LNCAP (cell line): Measurements from ENCODE around the gene RXRA.

ENCODE experiments used
- TF ChIP-seq, protein P1 (sequence below): fragments of 450-650 bp; IDR thresholded peaks from 2 replicates; pipeline ENCODE4 v1.5.1; 2017; ENCODE audit warnings: mild to moderate bottlenecking

RXRA gene

DNA sequence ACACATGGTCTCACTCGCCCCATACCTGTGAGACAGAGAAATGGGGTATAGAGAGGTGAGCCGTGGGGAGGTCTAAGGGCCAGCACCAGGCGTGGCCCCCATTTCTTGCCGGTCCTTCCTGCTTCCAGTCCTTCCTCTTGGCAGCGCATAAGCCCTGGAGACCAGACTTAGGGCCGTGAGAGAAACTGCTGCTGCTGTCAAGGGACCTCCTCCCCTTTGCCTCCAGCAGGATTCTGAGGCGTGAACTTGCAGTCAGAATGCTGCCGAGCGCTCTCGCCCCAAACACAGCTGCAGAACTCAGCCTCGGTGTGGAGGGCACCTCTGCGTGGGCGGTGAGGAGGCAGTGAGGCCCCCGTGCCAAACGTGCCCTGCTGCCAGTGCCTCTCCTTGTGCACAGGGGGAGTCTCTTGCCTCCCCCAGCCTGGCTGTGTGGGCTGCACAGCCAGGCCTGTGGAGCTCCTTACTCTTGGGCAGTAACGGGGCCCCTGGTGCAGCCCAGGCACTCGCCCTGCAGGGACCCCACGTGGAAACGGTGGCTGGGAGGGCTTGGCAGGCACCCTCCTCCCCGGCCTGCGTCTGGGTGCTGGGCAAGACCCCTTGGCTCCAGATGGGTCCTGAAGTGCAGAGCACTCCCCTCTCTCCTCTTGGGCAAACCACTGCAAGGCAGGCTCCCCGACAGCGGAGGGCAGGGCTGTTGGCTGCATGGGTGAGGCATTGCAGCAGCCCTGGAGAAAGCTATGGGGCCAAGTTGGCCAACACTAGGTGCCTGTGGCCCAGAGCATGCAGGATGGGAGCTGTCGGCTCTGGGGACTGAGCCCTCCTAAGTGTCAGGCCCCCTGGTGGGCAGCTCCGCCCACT is 85.4 kb downstream of the RXRA start:
- TF ChIP-seq, protein P1, sequence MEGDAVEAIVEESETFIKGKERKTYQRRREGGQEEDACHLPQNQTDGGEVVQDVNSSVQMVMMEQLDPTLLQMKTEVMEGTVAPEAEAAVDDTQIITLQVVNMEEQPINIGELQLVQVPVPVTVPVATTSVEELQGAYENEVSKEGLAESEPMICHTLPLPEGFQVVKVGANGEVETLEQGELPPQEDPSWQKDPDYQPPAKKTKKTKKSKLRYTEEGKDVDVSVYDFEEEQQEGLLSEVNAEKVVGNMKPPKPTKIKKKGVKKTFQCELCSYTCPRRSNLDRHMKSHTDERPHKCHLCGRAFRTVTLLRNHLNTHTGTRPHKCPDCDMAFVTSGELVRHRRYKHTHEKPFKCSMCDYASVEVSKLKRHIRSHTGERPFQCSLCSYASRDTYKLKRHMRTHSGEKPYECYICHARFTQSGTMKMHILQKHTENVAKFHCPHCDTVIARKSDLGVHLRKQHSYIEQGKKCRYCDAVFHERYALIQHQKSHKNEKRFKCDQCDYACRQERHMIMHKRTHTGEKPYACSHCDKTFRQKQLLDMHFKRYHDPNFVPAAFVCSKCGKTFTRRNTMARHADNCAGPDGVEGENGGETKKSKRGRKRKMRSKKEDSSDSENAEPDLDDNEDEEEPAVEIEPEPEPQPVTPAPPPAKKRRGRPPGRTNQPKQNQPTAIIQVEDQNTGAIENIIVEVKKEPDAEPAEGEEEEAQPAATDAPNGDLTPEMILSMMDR: no peak

DNA sequence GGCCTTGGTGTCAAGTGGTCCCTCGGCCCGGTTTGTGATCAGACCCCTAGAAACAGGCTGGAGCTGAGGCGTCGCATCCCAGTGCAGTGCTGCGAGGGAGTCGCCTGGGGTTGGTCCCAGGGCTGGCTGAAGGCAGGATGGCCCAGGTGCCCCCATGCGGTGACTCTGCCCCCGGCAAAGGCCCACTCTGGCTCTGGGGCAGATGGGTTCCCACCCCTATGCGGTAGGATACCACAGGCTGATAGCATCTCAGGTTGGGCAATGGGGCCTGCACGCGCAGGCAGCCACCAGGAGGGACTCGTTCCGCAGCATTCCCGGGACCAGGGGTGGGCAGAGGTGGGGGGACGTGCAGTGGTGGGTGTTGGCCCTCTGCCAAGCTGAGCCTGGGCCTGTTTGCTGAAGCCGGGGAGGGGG is 86.0 kb downstream of the RXRA start:
- TF ChIP-seq, protein P1: no peak

DNA sequence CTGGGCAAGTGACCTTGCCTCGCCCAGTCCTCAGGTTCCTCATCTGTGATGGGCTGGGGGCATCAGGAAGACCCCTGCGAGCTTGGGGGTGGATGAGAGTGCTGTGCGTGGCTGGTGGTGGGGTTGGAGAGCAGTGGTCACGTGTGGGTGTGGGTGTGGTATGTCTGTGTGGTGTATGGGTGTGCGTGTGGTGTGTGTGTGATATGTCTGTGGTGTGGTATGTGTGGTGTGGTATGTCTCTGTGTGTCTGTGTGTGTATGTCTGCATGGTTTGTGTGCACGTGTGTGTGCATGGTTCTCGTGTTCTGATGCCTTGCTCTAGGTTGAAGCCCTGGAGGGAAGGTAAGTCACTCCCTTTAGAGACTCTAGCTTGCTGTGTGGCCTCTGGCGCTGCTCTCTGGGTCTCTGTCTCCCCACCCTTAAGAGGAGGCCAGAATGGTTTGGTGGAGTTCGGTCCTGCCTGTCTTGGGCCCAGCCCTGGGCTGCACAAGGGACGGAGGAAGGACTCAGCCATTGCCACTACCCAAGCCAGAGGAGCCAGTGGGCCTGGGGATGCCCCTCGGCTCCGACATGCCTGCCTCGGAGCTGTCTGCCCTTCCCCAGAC is 87.0 kb downstream of the RXRA start:
- TF ChIP-seq, protein P1: no peak

DNA sequence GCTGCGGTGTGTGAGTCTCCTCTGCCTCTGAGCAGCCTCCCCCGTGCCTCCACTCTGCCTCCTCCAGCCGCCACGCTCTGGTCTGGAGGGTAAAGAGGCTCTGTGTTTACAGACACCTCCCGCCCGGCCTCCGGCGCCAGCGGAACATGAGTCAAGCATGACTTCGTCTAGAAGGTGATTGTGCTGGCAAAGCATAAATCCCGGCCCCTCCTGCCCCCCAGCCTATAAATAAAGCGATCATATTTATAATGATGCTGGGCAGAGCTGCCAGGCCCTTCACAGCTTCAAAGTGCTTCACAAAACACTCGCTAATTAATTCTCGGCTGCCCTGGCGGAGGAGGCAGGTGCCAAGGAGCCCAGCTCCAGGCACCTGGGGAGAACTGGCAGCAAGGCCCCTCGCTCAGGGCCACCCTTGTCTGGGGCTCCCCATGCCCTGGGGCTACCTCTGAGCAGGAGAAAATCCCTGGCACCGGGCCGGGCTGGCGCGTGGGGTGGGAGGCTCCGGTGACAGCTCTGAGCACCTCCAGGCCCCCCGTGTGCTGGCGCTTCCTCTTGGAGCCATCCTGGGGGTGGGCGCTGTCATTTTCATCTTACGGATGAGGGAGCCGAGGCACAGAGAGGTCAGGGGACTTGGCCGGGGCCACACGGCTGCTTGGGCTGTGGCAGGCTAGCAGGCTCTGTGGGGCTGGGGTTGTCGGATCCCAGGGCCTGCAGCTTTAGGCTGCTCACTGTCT is 87.8 kb downstream of the RXRA start:
- TF ChIP-seq, protein P1: no peak

DNA sequence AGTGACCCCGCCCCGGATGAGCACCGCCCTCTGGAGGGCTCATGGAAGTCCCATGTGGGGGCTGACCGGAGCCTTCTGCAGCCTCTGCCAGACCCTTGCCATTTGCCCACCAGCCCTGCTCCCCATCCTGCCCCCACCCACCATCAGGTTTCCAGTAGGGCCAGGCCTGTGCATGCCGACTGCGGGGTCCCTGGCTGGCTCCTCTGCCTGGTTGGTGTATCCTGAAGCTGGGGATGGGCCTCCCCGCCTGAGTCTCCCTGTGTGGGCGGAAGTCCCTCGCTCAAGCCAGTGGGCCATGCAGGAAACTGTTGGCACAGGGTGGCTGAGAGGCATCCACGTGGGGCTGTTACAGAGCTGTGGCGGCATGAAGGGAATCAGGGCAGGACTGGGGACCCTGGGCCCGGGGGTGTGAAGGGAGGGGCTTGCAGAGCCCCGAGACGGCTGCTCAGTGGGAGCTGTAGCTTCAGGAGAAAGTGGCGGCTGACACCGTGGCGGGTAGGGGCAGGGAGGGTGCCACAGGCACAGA is 88.7 kb downstream of the RXRA start:
- TF ChIP-seq, protein P1: no peak

DNA sequence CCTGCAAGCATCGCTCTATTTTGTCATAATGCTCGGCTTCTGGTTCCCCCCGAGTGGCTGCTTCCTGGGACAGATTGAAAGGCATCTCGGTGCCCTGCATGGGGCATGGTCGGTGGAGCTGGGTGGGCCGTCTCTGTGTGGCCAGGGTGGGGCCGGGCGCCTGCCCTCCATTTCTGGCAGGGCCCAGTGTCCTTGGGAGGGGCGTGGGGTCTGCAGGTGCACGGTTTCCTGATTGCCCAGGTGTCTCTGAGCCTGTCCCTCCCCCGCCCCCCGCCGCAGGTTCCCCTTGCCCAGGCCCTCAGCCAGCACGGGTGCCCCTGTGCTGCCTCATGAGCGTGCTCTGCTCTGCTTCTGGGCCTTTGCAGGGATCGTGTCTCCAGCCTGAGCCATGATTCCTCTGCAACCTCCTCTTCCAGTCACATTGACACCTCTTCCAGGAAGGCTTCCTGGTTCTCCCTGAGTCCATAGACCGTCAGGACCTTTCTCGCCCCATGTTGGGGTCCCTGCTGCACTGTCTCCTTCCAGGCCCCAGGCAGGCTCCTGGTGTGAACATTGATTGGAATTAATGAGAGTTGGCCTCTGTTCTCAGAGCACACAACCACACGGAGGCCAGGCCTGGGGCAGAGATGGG is 90.2 kb downstream of the RXRA start:
- TF ChIP-seq, protein P1: no peak

DNA sequence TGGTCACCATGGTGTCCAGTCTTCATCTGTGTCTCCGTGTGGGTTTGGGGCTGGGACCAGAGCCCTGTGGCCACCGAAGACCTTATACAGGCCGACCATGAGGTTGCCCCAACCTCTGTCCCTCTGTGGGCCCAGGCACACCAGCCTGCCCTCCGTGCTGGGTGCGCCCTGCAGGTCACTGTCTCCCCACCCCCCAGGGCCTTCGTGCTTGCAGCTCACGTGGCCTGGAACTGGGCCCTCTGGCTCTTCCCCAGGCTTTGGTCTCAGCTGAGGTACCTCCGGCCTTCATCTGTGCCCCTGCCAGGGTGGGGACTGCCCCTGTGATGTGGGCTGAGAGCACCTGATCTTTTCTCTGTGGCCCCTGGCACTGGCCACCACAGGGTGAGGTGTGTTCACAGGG is 92.1 kb downstream of the RXRA start:
- TF ChIP-seq, protein P1: no peak
